Loucy (cell line): Measurements from ENCODE around the gene NELFE.
"Not testable (repeated sequence)": the region's sequence is repeated elsewhere in the genome, so short reads cannot be mapped to it uniquely, and the experiment has no call there.

Source experiments
- H2AFZ ChIP-seq: fragments of 200-600 bp; sonication (generic); 2 replicates; pipeline ENCODE4 v1.6.0; 2016; ENCODE audit warnings: antibody characterized with exemption, mild to moderate bottlenecking, low read length, moderate library complexity
- H3F3A ChIP-seq: fragments of 200-600 bp; 2 replicates; pipeline ENCODE4 v1.6.0; 2016; ENCODE audit warnings: antibody characterized with exemption, low read depth, mild to moderate bottlenecking
- H3K27me3 ChIP-seq: fragments of 200-600 bp; sonication (generic); 2 replicates; pipeline ENCODE4 v1.6.1; 2014; ENCODE audit warnings: low read length, mild to moderate bottlenecking; ENCODE audit not compliant: insufficient read depth, poor library complexity, severe bottlenecking
- H3K36me3 ChIP-seq: fragments of 200-600 bp; sonication (generic); 2 replicates; pipeline ENCODE4 v1.6.1; 2016; ENCODE audit warnings: low read length; ENCODE audit not compliant: insufficient read depth
- H3K4me1 ChIP-seq: fragments of 200-600 bp; sonication (generic); 2 replicates; pipeline ENCODE4 v1.5.1; 2014; ENCODE audit warnings: low read length, mild to moderate bottlenecking; ENCODE audit not compliant: insufficient read depth, poor library complexity, severe bottlenecking
- H3K4me2 ChIP-seq: fragments of 200-600 bp; sonication (generic); 2 replicates; pipeline ENCODE4 v1.6.0; 2014; ENCODE audit warnings: antibody characterized with exemption, low read length, low read depth, mild to moderate bottlenecking; ENCODE audit not compliant: poor library complexity, severe bottlenecking
- H3K4me3 ChIP-seq: fragments of 200-600 bp; sonication (generic); 2 replicates; pipeline ENCODE4 v1.5.1; 2014; ENCODE audit warnings: low read length, mild to moderate bottlenecking, mixed read lengths; ENCODE audit not compliant: poor library complexity, severe bottlenecking
- H3K79me2 ChIP-seq: fragments of 200-600 bp; sonication (generic); 2 replicates; pipeline ENCODE4 v1.6.1; 2014; ENCODE audit warnings: low read length; ENCODE audit not compliant: insufficient read depth
- H3K9ac ChIP-seq: fragments of 200-600 bp; sonication (generic); 2 replicates; pipeline ENCODE4 v1.6.0; 2014; ENCODE audit warnings: mild to moderate bottlenecking, low read depth, low read length, moderate library complexity; ENCODE audit not compliant: poor library complexity, severe bottlenecking
- H3K9me2 ChIP-seq: fragments of 200-600 bp; sonication (generic); replicated peaks from 2 replicates; pipeline ENCODE4 v1.6.1; 2016; ENCODE audit warnings: low read depth, low read length, mixed read lengths
- H3K9me3 ChIP-seq: fragments of 200-600 bp; sonication (generic); 2 replicates; pipeline ENCODE4 v1.6.1; 2014; ENCODE audit warnings: mild to moderate bottlenecking, antibody characterized with exemption, low read length, low read depth; ENCODE audit not compliant: insufficient read depth
- H4K20me1 ChIP-seq: fragments of 200-600 bp; sonication (generic); 2 replicates; pipeline ENCODE4 v1.6.0; 2014; ENCODE audit warnings: antibody characterized with exemption, low read length, mild to moderate bottlenecking; ENCODE audit not compliant: insufficient read depth, poor library complexity, severe bottlenecking
- CTCF ChIP-seq: fragments of 200-600 bp; sonication (generic); conservative IDR thresholded peaks from 2 replicates; pipeline ENCODE4 v1.5.1; 2014; ENCODE audit warnings: mild to moderate bottlenecking, antibody characterized with exemption, low read length
- EZH2phosphoT487 ChIP-seq: fragments of 200-600 bp; IDR thresholded peaks from 2 replicates; pipeline ENCODE4 v1.6.1; 2018; ENCODE audit warnings: antibody characterized with exemption, mild to moderate bottlenecking, moderate library complexity, borderline replicate concordance

NELFE gene

GRCh38 chr6:31958741-31959739 lies at the start of gene NELFE, which contains the start of gene SKIC2:
NELFE (minus strand) TSS chr6:31958971; CDS start chr6:31958446, 525 bp downstream.
SKIC2 (plus strand) TSS chr6:31959175; CDS start chr6:31959193, 18 bp downstream.
- Histone ChIP-seq H3K9me3 (no peaks in the 10 kb centered on the region), H2AFZ (peak within 1 kb of the TSS; percentile 91), H3K9me2 (no peaks in the 10 kb centered on the region), H3K36me3 (peaks cover 23% of the 10 kb centered on the region; the same call in 1 of the 2 replicates), H3K9ac (peak within 1 kb of the TSS; percentile 95), H3K4me2 (peak within 1 kb of the TSS; percentile 94), H3K27me3 (no peaks in the 10 kb centered on the region), H3F3A (no peaks in the 10 kb centered on the region), H3K4me3 (peak within 1 kb of the TSS; percentile 95), H4K20me1 (no peaks in the 10 kb centered on the region), H3K4me1 (peaks cover 28% of the 10 kb centered on the region), H3K79me2 (peaks cover 39% of the 10 kb centered on the region)
- no peak for TF ChIP-seq EZH2phosphoT487
- TF ChIP-seq CTCF = no peak

- H3K9me2 ChIP-seq, H3K79me2 ChIP-seq, H3K4me1 ChIP-seq, H2AFZ ChIP-seq, H3K4me2 ChIP-seq, H3F3A ChIP-seq, H3K4me3 ChIP-seq, H3K9me3 ChIP-seq, H3K36me3 ChIP-seq, H4K20me1 ChIP-seq, H3K9ac ChIP-seq, H3K27me3 ChIP-seq: not testable (repeated sequence)
Measured at GRCh38 chr6:32008037-32008436, 49.3 kb upstream of the NELFE start.

- H3K79me2 ChIP-seq, H2AFZ ChIP-seq, H3K4me2 ChIP-seq, H3K4me3 ChIP-seq, H3F3A ChIP-seq, H3K9me3 ChIP-seq, H3K36me3 ChIP-seq, H3K9ac ChIP-seq, H3K4me1 ChIP-seq, H4K20me1 ChIP-seq, H3K9me2 ChIP-seq, H3K27me3 ChIP-seq: not testable (repeated sequence)
Measured at GRCh38 chr6:32007086-32007485, 48.3 kb upstream of the NELFE start.

- H4K20me1 ChIP-seq, H3K4me1 ChIP-seq, H3K79me2 ChIP-seq, H3K9me2 ChIP-seq, H3F3A ChIP-seq, H3K9me3 ChIP-seq, H3K4me2 ChIP-seq, H2AFZ ChIP-seq, H3K27me3 ChIP-seq, H3K36me3 ChIP-seq, H3K9ac ChIP-seq, H3K4me3 ChIP-seq: not testable (repeated sequence)
Measured at GRCh38 chr6:32005991-32006529, 47.3 kb upstream of the NELFE start.

- H3F3A ChIP-seq, H3K9me3 ChIP-seq, H3K27me3 ChIP-seq, H4K20me1 ChIP-seq, H2AFZ ChIP-seq, H3K4me3 ChIP-seq, H3K4me1 ChIP-seq, H3K9ac ChIP-seq, H3K36me3 ChIP-seq, H3K9me2 ChIP-seq, H3K4me2 ChIP-seq, H3K79me2 ChIP-seq: not testable (repeated sequence)
Measured at GRCh38 chr6:32005538-32005880, 46.7 kb upstream of the NELFE start.

- H3K36me3 ChIP-seq, H3K79me2 ChIP-seq, H3K4me2 ChIP-seq, H3K4me3 ChIP-seq, H3K9ac ChIP-seq, H2AFZ ChIP-seq, H3K9me3 ChIP-seq, H3K9me2 ChIP-seq, H3K27me3 ChIP-seq, H3F3A ChIP-seq, H4K20me1 ChIP-seq, H3K4me1 ChIP-seq: not testable (repeated sequence)
Measured at GRCh38 chr6:32004864-32005537, 46.2 kb upstream of the NELFE start.
